MM.1S (cell line): ENCODE measurements around the gene EHBP1L1.

Experiments used
- DNase-seq: peaks from one replicate; pipeline ENCODE4 v3.0.0-alpha.2; 2015
- H2AFZ ChIP-seq: fragments of 300-600 bp; sonication (generic); 2 replicates; pipeline ENCODE4 v1.6.0; 2016; ENCODE audit warnings: antibody characterized with exemption, low read length
- H3F3A ChIP-seq: fragments of 300-600 bp; sonication (generic); 2 replicates; pipeline ENCODE4 v1.6.1; 2016; ENCODE audit warnings: mild to moderate bottlenecking, antibody characterized with exemption, low read length, moderate library complexity, mixed read lengths; ENCODE audit not compliant: insufficient read depth
- H3K27ac ChIP-seq: fragments of 300-600 bp; sonication (generic); 2 replicates; pipeline ENCODE4 v1.5.1; 2016; ENCODE audit warnings: mild to moderate bottlenecking, low read length
- H3K27me3 ChIP-seq: fragments of 300-600 bp; sonication (generic); replicated peaks from 2 replicates; pipeline ENCODE4 v1.6.0; 2016; ENCODE audit warnings: low read length; ENCODE audit not compliant: insufficient read depth
- H3K36me3 ChIP-seq: fragments of 300-600 bp; sonication (generic); replicated peaks from 2 replicates; pipeline ENCODE4 v1.6.1; 2016; ENCODE audit warnings: mild to moderate bottlenecking, low read length, mixed read lengths; ENCODE audit not compliant: insufficient read depth
- H3K4me1 ChIP-seq: fragments of 300-600 bp; sonication (generic); 2 replicates; pipeline ENCODE4 v1.6.1; 2016; ENCODE audit warnings: low read length, mixed read lengths
- H3K4me2 ChIP-seq: fragments of 300-600 bp; sonication (generic); 2 replicates; pipeline ENCODE4 v1.6.0; 2016; ENCODE audit warnings: low read depth, low read length
- H3K4me3 ChIP-seq: fragments of 300-600 bp; sonication (generic); 2 replicates; pipeline ENCODE4 v1.5.1; 2016; ENCODE audit warnings: low read length, mixed read lengths
- H3K79me2 ChIP-seq: fragments of 300-600 bp; sonication (generic); 2 replicates; pipeline ENCODE4 v1.6.1; 2016; ENCODE audit warnings: mixed run types, low read length, mixed read lengths
- H3K9ac ChIP-seq: fragments of 300-600 bp; sonication (generic); 2 replicates; pipeline ENCODE4 v1.6.1; 2016; ENCODE audit warnings: low read length, mixed read lengths
- H3K9me2 ChIP-seq: fragments of 300-600 bp; sonication (generic); replicated peaks from 2 replicates; pipeline ENCODE4 v1.6.1; 2016; ENCODE audit warnings: mild to moderate bottlenecking, low read length, mixed read lengths; ENCODE audit not compliant: insufficient read depth
- H3K9me3 ChIP-seq: fragments of 300-600 bp; sonication (generic); replicated peaks from 2 replicates; pipeline ENCODE4 v1.6.1; 2016; ENCODE audit warnings: mild to moderate bottlenecking, low read length, mixed read lengths; ENCODE audit not compliant: insufficient read depth
- H4K20me1 ChIP-seq: fragments of 300-600 bp; sonication (generic); 2 replicates; pipeline ENCODE4 v1.6.1; 2016; ENCODE audit warnings: mild to moderate bottlenecking, low read length, moderate library complexity, mixed read lengths; ENCODE audit not compliant: insufficient read depth
- EZH2 ChIP-seq: fragments of 300-600 bp; sonication (generic); optimal IDR thresholded peaks from 2 replicates; pipeline ENCODE3; 2017; ENCODE audit warnings: low read depth, mild to moderate bottlenecking, antibody characterized with exemption, low read length, mixed read lengths
- EZH2phosphoT487 ChIP-seq: fragments of 300-600 bp; sonication (generic); IDR thresholded peaks from 2 replicates; pipeline ENCODE4 v1.6.1; 2018; ENCODE audit warnings: antibody characterized with exemption, low read length
- TF ChIP-seq, protein P1 (sequence below): fragments of 300-600 bp; sonication (generic); IDR thresholded peaks from 2 replicates; pipeline ENCODE4 v1.5.1; 2016; ENCODE audit warnings: antibody characterized with exemption, low read length, mixed read lengths

The EHBP1L1 gene

GRCh38 chr11:65558930-65559509, 16.8 kb upstream of the EHBP1L1 start:
- Histone ChIP-seq H3K9ac (peak overlapping the region; percentile 65; the same call in 1 of the 2 replicates), H3K9me3 (no peaks in the 10 kb centered on the region), H2AFZ (peak overlapping the region; percentile 78), H3F3A (peaks cover 15% of the 10 kb centered on the region; the same call in 1 of the 2 replicates), H3K4me3 (peak overlapping the region; percentile 59), H3K9me2 (no peaks in the 10 kb centered on the region), H4K20me1 (no peaks in the 10 kb centered on the region), H3K4me1 (0 out of 2 replicates have a peak, but pooled peaks cover 5% of the 10 kb centered on the region), H3K4me2 (peak overlapping the region; percentile 79), H3K27me3 (no peaks in the 10 kb centered on the region), H3K79me2 (no peaks in the 10 kb centered on the region), H3K36me3 (no peaks in the 10 kb centered on the region), H3K27ac (no peak overlapping the region)
- DNase-seq: no peak
- TF ChIP-seq EZH2 (no peak), EZH2phosphoT487 (no peak)
- TF ChIP-seq, protein P1, sequence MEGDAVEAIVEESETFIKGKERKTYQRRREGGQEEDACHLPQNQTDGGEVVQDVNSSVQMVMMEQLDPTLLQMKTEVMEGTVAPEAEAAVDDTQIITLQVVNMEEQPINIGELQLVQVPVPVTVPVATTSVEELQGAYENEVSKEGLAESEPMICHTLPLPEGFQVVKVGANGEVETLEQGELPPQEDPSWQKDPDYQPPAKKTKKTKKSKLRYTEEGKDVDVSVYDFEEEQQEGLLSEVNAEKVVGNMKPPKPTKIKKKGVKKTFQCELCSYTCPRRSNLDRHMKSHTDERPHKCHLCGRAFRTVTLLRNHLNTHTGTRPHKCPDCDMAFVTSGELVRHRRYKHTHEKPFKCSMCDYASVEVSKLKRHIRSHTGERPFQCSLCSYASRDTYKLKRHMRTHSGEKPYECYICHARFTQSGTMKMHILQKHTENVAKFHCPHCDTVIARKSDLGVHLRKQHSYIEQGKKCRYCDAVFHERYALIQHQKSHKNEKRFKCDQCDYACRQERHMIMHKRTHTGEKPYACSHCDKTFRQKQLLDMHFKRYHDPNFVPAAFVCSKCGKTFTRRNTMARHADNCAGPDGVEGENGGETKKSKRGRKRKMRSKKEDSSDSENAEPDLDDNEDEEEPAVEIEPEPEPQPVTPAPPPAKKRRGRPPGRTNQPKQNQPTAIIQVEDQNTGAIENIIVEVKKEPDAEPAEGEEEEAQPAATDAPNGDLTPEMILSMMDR: no peak

- H4K20me1 ChIP-seq: no peaks in the 10 kb centered on the region
- peaks cover 15% of the 10 kb centered on the region; the same call in 1 of the 2 replicates for H3F3A ChIP-seq
- no peaks in the 10 kb centered on the region for H3K9me2 ChIP-seq
- no peak overlapping the region for H3K9ac ChIP-seq
- no peak overlapping the region for H2AFZ ChIP-seq
- H3K4me3 ChIP-seq: no peak overlapping the region
- H3K79me2 ChIP-seq: no peaks in the 10 kb centered on the region
- no peaks in the 10 kb centered on the region for H3K36me3 ChIP-seq
- TF ChIP-seq EZH2phosphoT487 (no peak), EZH2 (no peak)
- TF ChIP-seq, protein P1: no peak
- H3K27me3 ChIP-seq: no peaks in the 10 kb centered on the region
- H3K27ac ChIP-seq: no peak overlapping the region
- H3K4me2 ChIP-seq: no peak overlapping the region
- H3K9me3 ChIP-seq: no peaks in the 10 kb centered on the region
- DNase-seq: no peak
- H3K4me1 ChIP-seq: 0 out of 2 replicates have a peak, but pooled peaks cover 5% of the 10 kb centered on the region
These were observed 16.3 kb upstream of the EHBP1L1 start for GRCh38 chr11:65559535-65559934.

DNA sequence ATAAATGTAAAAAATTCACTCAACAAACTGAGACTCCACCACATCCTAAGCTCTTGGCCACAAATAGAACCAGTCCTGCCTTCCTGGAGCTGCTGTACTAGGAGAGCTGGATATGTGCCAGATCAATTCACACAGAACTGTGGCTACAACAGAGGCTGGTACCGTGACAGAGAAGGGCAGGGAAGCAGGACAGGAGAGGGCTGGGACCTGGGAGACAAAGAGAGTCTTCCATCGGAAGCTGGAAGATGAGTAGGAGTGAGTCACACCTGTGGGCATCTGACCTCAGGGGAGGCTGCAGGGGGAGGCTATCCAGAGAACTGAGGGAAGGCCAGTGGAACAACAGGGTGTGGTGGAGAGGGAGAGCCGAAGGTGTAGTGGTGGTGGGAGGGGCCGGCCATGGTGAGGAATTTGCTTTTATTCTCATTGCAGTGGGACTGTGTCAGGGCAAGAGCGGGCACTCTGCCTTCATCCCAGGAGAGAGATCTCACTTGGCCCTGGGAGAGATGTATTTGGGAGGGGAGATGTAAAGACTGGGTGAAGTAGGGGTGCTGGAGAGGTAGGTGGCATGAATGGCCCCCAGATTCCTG, 15.8 kb upstream of the EHBP1L1 start:
- H3K4me3 ChIP-seq: no peak overlapping the region
- H3K27ac ChIP-seq: no peak overlapping the region
- H3K9ac ChIP-seq: no peak overlapping the region
- peaks cover 15% of the 10 kb centered on the region; the same call in 1 of the 2 replicates for H3F3A ChIP-seq
- H3K27me3 ChIP-seq: no peaks in the 10 kb centered on the region
- H3K36me3 ChIP-seq: no peaks in the 10 kb centered on the region
- TF ChIP-seq, protein P1: no peak
- TF ChIP-seq EZH2phosphoT487: no peak
- no peak for TF ChIP-seq EZH2
- no peaks in the 10 kb centered on the region for H3K9me3 ChIP-seq
- H3K79me2 ChIP-seq: no peaks in the 10 kb centered on the region
- no peak overlapping the region for H2AFZ ChIP-seq
- H3K9me2 ChIP-seq: no peaks in the 10 kb centered on the region
- H4K20me1 ChIP-seq: no peaks in the 10 kb centered on the region
- 0 out of 2 replicates have a peak, but pooled peaks cover 5% of the 10 kb centered on the region for H3K4me1 ChIP-seq
- no peak for DNase-seq
- H3K4me2 ChIP-seq: no peak overlapping the region
